NCI-H345 treated with DMSO at 0.1 percent for 48 hours (cell line): ENCODE results near the gene RPRD2.
"Not testable (repeated sequence)": the region's sequence is repeated elsewhere in the genome, so short reads cannot be mapped to it uniquely, and the experiment has no call there.

ENCODE experiments used
- DNase-seq: peaks from one replicate; lab custom pipeline; 2025; ENCODE audit not compliant: unreplicated experiment; lab: John Stamatoyannopoulos, UW

RPRD2 gene

DNA sequence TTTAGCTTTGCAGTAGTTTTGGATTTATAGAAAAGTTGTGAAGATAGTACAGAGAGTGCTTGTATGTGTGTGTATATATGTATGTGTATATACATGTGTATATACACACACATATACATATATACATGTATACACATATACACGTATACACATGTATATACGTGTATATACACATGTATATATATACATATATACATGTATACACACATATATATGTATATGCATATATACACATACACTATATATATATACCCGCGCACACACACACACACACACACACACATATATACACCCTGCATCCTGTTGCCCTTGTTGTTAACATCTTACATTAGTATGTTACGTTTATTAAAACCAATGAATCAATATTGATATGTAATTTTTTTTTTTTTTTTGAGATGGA is 24.3 kb downstream of the RPRD2 start:
- no peak for DNase-seq

DNA sequence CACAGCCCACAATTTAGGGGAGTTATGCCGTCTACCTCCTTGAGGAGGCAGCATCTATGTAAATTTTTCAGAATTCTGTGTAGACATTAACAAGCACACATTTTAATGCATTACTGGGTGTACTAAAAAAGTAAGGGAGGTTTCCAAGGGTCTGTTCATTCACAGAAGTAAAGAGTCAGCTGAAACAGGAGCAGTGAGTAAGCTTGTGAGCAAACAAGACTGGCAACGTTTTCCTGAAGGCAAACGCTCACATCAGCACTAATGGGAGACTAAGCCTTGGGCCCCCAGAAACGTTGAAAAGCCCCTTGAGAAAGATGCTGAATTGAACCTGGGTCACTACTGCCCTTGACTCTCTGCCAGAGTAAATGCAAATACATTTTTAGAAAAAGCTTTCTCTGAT is 25.7 kb downstream of the RPRD2 start:
- DNase-seq, result no peak

DNA sequence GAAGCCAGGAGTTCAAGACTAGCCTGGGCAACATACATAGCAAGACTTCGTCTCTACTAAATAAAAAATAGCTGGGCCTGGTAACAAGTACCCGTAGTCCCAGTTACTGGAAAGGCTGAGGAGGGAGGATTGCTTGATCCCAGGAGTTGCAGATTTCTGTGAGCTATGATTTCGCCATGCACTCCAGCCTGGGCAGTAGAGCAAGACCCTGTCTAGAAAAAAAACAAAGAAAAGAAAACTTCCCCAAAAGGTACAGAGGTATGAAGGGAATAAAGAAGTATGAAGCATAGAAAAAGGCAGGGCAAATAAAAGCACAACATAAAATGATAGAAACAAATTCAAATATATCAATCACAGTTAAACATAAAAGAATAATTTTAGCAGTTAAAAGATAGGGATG is 28.7 kb downstream of the RPRD2 start:
- DNase-seq, result no peak

DNA sequence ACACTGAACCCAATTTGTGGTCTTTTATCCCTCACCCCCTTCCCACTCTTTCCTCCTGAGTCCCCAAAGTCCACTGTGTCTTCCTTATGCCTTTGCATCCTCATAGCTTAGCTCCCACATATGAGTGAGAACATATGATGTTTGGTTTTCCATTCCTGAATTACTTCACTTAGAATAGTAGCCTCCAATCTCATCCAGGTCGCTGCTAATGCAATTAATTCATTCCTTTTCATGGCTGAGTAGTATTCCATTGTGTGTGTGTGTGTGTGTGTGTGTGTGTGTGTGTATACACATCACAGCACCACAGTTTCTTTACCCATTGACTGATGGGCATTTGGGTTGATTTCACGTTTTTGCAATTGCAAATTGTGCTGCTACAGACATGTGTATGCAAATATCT is 31.2 kb downstream of the RPRD2 start:
- not testable (repeated sequence) for DNase-seq

DNA sequence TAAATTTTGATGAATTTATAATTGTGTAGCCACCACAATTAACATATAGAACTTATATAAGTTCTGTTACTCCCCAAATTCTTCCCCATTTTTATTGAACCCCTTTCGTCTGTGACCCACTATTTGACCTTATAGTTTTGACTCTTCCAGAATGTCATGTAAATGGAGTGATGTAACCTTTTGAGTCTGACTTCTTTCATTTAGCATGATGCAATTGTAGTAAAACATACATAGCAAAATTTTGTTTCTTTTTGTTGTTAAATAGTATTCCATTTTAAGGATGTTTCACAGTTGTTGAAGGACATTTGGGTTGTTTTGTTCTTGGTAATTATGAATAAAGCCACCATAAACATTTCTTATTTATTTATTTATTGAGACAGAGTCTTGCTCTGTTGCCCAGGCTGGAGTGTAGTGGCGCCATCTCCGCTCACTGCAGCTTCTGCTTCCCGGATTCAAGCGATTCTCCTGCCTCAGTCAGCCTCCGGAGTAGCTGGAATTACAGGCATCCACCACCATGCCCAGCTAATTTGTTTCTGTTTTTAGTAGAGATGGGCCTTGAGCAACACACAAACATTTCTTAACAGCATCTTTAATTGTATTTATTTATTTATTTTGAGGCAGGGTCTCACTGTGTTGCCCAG is 33.6 kb downstream of the RPRD2 start:
- no peak for DNase-seq

DNA sequence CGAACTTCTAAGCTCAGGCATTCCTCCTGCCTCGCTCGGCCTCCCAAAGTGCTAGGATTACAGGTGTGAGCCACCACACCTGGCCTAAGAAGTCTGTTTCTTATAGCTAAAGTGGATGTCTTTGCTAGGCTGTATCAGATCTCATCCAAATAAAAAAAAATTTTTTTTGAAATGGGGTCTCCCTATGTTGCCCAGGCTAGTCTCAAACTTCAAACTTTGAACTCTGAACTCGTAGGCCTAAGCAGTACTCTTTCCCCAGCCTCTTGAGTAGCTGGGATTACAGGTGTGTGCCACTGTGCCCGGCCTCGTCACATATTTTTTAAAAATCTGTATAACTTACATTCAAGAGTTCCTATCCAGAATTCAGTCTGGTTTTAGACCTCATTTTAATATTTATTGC is 40.5 kb downstream of the RPRD2 start:
- no peak for DNase-seq

DNA sequence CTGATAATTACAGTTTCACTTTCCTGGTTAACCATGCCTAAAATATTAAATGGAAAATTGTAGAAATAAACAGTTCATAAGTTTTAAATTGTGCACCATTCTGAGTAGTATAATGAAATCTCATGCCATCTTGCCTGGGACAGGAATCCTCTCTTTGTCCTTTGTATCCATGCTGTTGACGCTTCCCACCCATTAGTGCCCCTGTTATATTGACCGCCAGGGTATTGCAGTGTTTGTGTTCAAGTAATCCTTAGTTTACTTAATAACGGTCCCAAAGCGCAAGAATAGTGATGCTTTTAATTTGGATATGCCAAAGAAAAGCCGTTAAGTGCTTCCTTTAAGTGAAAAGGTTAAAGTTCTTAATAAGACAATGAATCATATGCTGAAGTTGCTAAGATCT is 41.7 kb downstream of the RPRD2 start:
- no peak for DNase-seq

DNA sequence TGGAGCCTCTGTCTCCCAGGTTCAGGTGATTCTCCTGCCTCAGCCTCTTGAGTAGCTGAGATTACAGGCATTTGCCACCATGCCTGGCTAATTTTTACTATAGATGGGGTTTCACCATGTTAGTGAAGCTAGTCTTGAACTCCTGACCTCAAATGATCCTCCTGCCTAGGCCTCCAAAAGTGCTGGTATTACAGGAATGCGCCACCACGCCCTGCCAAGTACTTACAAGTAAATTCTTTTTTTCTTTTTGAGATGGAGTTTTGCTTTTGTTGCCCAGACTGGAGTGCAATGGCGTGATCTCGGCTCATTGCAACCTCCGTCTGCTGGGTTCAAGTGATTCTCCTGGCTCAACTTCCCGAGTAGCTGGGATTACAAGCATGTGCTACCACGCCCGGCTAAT is 42.5 kb downstream of the RPRD2 start:
- no peak for DNase-seq

DNA sequence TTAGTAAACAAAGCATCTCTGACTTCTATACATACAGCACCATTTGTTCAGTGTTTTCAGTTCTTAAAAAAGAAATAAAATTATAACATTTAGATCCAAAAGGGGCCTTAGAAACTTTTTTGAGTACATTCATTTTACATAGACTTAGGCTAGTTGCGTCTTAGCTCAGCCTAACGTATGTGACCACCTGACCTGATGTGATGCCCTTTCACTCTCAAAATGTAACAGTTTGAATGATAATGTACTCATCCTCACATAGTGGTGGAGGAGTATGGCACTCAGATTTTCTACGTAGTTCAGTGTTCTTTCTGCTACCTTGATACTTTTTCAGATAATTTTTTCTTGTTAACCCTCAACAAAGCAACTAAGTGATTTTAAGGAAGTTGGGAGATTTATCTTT is 43.4 kb downstream of the RPRD2 start:
- no peak for DNase-seq

DNA sequence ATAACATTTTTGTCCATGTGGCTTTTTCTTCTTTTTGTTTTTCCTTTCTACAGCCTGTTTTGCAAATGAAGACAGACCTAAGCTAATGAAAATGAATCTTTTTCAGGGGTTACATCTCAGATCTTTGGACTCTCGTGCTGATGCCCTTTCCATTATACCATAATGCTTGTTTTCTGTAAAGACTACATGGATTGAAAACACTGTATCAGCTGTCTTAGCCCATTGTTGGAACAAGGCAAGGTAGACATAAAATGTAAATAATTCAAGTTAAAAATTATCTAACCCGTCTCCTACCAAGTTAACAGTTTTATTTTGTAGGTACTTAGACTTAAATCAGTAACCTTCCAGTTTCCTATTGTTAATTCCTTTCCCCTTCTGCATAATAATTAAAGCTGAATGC is 44.9 kb downstream of the RPRD2 start:
- DNase-seq, result no peak

DNA sequence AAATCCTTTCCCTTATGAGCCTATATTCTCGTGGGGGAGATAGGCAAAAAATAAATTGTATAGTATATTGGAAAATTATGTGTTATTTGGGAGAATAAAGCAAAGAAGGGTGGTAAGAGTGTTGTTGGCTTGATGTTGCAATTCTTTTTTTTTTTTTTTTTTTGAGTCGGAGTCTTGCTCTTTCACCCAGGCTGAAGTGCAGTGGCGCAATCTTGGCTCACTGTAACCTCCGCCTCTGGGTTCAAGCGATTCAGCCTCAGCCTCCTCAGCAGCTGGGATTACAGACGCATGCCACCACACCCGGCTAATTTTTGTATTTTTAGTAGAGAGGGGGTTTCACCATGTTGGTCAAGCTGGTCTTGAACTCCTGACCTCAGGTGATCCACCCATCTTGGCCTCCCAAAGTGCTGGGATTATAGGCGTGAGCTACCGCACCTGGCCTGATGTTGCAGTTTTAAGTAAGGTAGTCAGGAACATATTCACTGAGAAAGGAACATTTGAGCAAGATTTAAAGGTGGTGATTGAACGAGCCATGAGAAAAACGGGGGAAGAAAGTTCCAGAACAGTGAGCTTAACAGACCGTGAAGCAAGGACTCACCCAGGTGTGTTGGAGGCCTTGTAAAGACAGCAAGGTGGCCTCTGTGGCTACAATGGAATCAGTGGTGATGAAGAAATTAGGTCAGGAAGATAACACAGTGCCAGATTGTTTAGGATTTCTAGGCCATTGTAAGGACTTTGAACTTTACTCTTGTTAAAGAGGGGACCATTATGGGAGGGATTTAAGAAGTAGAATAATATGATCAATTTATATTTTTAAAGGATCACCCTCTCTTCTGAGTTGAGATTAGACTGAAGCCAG is 45.8 kb downstream of the RPRD2 start:
- no peak for DNase-seq

DNA sequence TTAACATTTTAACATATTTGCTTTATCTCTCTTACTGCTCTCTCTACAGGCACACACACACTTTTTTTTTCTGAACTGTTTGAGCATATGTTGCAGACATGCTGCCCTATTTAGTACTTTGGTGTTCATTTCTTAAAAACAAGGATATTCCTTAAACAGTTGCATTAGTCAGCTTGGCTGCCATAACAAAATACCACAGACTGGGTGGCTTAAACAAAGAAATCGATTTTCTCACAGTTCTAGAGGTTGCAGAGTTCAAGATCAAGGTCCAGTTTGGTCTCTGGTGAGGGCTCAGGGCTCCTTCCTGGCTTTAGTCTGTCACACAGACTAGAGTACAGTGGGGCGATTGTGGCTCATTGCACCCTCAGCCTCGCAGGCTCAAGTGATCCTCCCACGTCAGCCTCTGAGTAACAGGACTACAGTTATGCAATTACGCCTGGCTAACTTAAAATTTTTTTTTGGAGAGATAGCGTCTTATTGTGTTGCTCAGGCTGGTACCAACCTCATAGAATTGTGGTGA is 46.7 kb downstream of the RPRD2 start:
- DNase-seq, result no peak

DNA sequence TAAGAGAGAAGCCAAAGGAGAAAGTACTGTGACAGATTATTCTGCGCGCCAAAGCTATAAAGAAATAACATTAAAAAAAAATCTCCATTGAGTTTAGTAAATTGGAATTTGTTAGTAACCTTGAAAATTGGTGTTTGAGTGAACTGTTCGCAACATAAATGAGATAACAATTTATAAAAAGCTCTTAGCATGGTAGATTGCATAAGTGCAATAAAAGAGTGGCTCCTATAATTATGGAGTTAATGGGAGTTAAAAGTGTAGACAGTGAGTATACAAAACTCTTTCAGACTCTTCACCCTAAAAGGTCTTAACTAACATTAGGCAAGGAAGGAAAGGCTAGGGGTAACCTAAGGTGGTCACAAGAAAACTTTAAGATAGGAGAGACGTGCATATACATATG is 50.6 kb downstream of the RPRD2 start:
- DNase-seq, result no peak

DNA sequence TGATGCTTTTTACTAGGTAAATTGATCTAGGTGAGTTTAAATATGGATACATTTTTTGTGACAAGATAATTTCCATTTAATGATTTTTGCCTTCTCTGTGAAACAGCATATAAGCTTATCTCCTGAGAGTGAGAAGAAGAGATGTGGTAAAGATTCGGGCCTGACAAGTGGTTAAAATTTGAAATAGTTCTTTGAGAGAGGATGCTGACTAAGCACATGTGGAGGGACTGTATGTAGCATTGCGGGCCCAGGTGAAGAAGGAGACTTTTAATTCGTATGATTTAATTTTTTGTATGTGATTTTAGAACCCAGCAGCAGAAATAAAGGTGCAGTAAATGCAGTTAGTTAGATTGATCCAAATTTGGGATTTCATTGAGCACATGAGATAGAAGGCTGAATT is 51.9 kb downstream of the RPRD2 start:
- no peak for DNase-seq

DNA sequence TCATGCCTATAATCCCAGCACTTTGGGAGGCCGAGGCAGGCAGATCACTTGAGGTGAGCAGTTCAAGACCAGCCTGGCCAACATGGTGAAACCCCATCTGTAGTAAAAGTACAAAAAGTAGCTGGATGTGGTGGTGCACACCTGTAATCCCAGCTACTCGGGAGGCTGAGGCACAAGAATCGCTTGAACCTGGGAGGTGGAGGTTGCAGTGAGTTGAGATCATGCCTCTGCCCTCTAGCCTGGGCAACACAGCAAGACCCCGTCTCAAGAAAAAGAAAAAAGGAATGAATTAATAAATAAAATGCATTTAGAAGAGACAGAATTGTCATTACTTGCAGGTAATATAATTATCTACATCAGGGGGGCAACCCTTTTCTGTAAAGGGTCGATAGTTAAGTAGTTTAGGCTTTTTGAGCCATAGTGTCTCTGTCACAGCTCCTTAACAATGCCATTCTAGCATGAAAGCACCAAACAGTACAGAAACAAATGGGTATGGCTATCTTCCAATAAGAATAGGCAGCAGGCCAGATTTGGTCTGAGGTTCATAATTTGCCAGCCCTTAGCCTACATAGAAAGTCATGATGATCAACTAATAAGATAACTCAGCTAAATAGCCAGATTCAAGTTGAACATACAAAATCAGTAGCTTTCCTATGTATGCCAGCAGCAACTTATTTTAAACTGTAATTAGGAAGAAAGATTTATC is 56.8 kb downstream of the RPRD2 start:
- peak; percentile 56 for DNase-seq

DNA sequence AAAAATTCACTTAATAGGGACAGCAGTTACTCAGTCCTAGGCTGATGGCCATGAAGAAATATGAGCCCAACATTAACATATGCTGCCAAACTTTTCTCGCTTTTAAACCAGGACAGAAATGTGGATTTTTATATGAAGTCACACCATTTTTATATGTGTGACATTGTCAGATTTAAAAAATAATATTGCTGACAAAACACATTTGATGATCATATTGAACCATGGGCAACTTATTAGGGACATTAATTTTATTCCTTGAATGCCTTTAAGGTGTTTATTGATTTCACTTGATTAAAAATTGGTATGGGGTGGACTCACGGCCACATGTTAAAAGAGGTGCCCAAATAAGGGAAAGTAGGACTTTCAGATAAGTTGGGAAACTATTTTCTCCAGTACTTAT is 58.6 kb downstream of the RPRD2 start:
- DNase-seq, result no peak

DNA sequence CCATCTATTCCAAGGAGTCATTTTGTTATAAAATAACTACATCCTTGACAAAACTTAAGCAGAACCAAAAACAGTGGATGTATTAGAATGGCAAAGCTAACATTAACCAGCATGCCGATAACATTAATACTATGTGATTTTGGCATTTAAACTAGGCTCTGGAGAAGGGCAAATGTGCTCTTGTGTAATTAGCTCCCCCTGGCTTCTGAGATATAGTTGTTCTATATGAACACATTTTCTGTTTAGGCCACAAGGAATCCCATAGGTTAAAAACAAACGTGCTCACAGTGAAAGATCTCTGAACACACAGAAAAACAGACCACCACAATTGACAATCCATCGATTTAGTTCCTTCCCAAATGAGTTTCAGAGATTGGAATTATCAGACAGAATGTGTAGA is 65.9 kb downstream of the RPRD2 start:
- no peak for DNase-seq

DNA sequence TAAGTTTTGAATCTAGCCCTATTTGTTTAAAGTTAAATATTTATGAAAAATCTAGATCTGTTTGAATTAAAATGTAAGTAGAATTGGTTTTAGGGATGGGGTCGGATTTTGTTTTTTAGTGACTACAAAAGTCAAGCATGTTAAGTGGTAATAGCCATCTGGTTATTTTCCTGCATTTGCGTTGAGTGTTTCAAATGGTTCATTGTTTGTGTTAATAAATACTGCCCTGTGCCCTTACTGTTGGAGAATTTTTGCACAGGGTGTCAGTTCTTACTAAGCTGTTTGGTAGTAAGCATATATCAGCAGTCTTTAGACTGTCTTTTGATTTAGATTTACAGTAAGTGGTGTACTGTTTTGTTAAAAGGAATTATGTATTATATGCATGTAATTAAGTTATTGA is 77.2 kb downstream of the RPRD2 start:
- no peak for DNase-seq

DNA sequence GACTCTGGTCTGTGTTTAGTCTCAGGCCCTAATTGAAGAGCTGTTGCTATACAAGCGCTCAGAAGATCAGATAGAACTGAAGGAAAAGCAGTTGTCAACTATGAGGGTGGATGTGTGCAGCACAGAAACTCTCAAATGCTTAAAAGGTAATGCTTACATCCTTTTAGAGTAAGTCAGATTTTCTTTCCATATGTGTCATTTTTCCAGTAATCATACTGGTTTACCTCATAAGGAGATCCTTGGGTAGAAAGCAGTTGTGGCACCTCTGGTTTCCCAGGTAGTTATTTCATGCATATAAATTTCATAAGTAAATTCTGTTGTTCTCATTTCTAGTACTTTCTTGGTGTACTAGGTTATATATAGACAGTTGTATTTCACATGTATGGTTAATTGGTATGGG is 80.3 kb downstream of the RPRD2 start:
- no peak for DNase-seq

DNA sequence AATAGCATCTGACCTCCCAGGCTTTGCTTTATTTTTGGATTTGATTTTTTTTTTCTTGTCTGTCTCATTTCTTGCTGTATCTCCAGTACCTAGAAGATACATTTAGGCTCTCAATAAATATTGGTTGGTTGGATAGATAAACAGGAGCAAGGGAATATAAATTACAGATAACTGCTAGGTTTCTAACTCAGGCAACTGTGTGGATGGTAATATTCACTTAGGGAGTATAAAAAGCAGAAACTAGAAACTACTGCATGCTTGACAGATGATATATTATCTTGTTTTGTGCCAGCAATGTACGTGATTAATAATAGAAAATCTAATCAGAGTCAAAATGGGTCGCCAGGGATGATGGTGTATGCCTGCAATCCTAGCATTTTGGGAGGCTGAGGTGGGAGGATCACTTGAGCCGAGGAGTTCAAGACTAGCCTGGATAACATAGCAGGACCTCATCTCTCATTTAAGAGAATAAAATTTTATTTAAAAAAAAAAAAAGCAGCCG is 92.2 kb downstream of the RPRD2 start:
- no peak for DNase-seq

DNA sequence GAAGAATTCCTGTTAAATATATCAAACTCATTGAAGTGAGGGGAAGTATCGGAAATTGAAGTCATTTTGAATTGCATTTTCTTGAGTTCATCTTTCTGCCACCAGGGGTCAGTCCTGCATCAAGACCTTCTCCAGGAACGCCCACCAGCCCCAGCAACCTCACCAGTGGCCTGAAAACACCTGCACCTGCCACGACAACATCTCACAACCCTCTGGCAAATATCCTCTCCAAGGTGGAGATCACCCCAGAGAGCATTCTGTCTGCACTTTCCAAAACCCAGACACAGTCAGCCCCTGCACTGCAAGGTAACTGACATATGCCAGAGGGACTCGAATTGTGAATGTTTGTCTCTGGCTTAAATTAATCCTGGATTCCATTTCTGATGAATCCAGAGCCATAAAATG is 100.5 kb downstream of the RPRD2 start:
- DNase-seq, result peak; percentile 89

DNA sequence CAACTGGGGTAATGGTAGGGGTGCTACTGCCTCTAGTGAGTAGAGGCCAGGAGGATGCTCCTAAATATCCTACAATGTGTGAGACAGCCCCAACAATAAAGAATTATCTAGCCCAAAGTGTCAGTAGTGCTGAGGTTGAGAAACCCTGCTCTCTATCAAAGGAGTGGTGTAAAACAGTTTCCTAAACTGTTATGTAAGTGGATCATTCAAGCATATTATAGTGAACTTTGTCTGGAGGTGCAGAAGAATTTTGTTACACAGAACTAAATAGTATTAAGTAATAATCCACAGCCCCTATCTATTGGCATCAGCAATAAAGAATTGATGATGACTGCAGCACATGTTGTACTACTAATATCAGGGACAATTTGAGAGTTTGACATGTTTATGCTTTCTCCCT is 103.0 kb downstream of the RPRD2 start:
- DNase-seq, result no peak
